ENCODE measurements around the gene DUT.
"Not testable (repeated sequence)": the region's sequence is repeated elsewhere in the genome, so short reads cannot be mapped to it uniquely, and the experiment has no call there.

The DUT gene

DNA sequence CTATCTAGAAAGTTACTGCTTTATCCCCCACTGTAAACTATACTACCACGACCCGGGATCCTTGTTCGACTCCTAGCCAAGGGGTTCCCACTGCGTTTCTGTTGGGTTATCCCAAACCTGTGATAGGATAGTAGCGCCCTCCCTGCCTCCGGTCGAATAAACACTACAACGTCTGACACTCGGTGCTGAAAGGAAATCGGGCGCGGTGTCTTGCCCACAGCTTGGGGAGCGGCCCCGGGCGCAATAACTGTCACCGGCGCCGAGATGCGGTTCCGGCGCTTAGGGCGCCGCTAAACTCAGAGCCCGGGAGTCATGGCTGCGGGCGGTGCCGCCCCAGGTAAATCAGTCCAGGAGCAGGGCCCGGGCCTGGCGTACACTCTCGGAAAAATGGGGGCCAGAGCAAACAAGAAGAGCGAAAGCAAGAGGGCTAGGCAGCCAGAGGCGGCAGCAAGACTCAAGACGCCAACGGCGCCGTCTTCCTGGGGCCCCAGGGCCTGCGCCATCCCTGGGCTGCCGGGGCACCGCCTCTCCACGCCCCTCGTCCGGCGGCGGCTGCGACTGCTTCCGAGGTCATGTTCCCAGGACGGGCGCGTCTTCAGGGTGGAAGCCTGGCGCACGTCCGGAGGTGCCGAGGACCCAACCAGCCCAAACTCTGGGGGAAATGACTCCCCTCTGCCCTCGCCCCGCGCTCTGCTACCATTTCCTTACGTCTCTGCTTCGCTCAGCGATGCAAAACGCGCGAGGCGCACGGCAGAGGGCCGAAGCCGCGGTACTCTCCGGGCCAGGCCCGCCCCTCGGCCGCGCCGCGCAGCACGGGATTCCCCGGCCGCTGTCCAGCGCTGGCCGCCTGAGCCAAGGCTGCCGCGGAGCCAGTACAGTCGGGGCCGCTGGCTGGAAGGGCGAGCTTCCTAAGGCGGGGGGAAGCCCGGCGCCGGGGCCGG lies at the start of gene DUT:
TSS of gene DUT (plus strand) at position 575 of the 941 bp plus-strand sequence. CDS start at position 662, 87 bp downstream.
- peak; percentile 76 for DNase-seq

DNA sequence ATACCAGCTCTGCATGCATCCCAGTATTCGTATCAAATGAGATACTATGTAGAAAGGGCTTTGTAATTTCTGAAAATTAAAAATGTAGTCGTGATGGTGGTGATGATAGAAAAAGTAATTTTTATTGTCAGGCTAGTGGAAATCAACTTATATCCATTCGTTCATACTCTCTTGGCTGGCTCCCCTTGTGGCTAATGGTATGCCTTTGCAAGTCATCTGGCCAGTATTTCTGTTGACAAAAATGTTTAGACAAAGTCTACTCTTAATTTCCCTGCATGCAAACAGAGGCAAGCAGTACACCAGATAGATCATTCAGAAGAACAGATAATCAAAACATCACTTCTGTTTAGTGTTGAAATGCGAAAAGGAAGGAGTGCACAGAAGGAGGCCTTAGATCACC lies 49.6 kb upstream of the DUT start:
- no peak for DNase-seq

- no peak for DNase-seq
Measured at GRCh38 chr15:48282216-48282615, 49.0 kb upstream of the DUT start.

- DNase-seq, result no peak
Measured at GRCh38 chr15:48283396-48284145, 47.7 kb upstream of the DUT start.

DNA sequence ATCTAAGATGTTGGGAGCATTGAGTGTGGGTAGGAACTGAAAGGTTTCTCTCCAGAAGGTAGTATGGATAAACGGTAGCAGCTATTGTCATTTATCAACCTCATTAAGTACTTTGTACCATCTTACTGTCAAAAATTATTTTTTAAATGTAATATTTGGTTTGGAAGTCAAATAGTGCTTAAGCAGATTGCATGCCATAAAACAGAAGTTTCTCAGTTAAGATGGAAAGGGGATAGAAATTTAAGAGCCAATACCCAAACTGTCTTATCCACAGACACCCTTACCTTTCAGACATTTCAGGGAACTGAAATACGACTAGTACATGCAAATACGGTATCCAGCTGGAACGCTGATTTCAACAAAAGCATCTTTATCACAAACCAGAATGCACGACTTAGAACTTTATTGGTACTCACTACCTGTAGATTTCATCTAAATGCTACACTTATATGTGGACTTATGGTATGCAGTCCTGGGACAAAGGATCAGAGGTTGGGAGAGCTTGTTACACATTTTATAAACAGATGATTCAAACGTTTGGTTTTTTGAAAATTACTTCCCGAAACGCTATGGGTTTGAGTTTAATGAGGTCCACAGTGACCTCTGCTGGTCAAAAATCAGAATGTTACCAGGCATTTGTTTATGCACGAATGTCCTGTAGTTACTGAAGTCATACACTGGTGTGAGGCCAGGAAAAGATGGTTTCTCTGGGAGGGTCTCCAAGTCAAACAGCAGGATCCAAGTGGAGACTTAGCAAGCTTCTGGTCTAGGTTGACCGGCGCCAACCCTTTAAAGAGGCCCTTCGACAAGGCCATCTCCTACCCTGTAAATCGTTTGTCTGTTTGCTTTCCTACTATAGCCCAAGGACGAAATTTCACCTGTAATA lies 45.7 kb upstream of the DUT start:
- no peak for DNase-seq

DNA sequence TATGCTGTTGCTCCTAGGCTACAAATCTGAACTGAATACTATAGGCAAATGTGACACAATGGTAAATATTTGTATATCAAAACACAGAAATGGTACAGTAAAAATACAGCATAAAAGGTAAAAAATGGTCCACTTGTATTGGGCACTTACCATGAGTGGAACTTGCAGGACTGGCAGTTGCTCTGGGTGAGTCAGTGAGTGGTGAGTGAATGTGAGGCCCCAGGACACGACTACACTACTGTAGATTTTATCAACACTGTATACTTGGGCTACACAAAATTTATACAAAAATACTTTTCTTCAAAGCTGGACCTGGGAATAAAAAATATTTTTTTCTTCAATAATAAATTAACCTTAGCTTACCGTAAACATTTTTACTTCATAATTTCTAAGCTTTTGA lies 41.6 kb upstream of the DUT start:
- DNase-seq, result no peak

- DNase-seq, result no peak
Measured at GRCh38 chr15:48292458-48292857, 38.8 kb upstream of the DUT start.

DNA sequence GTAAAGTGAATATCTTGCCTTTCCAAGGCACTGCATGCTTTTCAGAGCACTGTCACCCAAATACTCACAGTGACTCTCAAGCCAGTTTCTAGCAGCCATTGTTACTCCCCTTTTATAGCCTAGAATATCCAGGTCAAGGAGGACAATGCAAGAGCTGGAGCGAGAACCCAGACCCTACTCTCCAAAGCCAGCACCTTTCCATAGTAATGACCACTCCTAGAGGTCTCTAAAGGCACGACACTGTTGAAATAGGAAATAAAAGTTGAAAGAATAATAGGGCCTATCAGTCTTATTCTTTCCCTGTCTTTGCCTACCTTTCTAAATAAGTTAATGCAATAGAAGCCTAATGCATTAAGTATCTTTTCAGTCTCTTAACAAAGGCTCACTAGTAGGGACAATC lies 33.6 kb upstream of the DUT start:
- no peak for DNase-seq

DNA sequence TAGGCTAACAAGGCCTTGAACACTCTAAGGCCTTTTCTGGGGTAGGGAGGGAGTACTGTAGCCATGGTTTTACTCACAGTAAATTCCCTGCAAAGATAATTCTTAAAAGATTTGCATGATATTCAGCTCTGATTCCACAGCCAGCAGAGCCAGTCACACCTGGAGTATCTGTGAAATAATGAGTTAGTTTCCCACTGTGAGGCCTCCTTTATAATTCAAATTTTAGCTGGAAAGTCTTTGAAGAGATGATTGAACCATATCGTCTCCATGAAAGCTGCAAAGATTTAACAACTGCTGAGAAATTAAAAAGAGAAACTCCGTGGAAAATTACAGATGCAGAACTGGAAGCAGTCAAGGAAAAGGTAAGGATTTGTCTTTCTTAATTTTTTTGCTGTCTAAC lies 32.3 kb upstream of the DUT start:
- DNase-seq, result no peak

DNA sequence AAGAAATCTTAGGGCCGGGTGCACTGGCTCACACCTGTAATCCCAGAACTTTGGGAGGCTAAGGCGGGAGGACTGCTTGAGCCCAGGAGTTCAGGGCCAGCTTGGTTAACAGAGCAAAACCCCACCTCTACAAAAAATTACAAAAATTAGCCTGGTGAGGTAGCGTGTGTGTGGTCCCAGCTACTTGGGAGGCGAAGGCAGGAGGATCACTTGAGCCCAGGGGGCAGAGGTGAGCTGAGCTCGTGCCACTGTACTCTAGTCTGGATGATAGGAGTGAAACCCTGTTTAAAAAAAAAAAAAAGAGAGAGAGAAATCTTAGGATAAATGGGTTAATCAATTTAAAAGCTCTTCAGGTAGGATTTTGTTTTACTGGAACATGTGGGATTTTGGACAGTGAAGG lies 31.2 kb upstream of the DUT start:
- no peak for DNase-seq

DNA sequence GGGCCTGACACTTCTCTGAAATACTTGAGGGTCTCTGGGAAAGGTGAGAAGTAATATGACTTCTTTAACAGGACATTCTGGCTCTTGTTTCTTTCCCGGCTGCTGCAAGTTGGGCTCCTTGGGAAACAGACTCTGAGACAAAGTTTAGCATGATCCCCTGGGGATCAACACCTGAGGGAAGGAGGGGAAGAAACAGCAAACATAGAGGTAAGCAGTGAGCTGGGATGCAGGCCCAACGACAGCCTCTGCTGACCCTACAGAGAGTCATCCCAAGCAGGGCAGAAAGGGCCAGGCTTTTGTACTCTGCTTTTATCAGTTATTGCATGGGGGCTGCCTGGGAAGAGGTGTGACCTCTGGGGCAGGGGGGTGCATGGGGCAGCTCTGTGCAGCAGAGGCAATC lies 26.8 kb upstream of the DUT start:
- DNase-seq, result no peak

GRCh38 chr15:48306639-48307038 lies 24.6 kb upstream of the DUT start:
- no peak for DNase-seq

- DNase-seq, result no peak
Measured at GRCh38 chr15:48307586-48307985, 23.6 kb upstream of the DUT start.

GRCh38 chr15:48309740-48310139 lies 21.5 kb upstream of the DUT start:
- DNase-seq, result no peak

DNA sequence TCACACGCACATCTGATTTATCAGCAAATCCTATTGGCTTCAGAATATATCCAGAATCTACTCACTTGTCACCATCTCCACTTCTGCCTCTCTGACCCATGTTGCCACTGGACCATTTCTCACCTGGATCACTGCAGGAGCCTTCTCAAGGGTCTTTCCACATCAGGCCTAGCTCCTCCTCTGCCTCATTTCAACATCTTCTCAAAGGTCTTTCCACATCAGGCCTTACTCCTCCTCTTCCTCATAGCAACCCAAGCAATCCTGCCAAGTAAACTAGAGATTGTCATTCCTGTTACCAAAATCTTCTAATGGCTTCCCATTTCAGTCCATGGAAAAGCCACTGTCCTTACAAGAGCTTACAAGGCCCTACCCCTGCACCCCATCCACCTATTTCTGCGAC lies 18.0 kb upstream of the DUT start:
- no peak for DNase-seq

DNA sequence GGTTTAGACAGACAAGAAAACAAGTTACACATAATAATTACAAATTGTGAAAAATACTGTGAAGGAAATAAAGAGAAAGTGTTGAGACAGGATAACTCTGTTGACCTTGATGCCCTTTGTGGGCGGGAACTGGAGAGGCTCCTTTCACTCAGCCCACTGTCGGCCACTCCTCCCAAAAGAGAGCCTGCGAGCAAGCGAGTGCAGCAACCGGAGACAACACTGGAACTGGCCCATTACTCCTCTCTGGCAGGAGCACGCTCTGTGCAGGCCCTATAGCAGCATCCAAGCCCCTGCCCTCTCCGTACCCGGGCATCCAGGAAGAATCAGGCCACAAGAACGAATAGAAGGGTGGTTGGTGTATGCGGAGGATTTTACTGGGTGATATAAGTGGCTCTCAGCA lies 16.2 kb upstream of the DUT start:
- DNase-seq, result no peak

DNA sequence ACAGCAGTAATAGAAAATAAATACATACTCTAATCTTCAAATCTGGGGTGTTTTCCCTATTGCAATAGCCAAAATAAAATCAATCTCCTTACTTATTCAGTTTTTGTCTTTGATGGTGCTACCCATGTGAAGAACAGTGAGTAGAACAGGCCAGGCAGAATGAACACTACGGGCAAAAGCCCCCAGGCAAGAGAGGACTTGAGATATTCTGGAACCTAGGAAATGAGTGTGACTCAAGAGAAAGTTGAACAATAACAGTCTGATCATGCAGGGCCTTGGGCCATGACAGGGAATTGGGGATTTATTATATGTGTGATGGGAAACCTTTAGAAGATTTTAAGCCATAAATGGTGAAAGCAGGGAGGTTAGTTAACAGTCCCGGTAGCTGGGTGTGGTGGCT lies 14.0 kb upstream of the DUT start:
- no peak for DNase-seq

DNA sequence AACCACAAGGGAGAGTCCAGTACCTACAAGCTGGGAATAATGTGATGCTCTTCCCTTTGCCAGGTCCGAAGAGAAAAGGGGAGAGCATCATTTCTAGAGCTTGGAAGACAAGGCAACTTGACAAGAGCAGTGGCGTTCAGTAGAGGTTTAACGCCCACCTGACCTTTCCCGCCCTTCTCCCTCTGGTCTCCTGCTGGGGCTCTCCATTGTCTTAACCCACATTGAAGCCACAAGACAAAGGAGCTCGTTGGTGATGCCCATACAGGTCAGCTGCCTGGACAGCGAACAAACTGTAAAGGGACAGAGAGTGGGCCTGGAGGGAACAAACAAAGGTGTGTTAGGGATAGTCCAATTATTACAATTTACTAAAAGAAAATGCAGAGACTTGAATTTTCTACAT lies 13.1 kb upstream of the DUT start:
- no peak for DNase-seq

GRCh38 chr15:48323294-48323693 lies 7.9 kb upstream of the DUT start:
- no peak for DNase-seq

GRCh38 chr15:48324949-48325348 lies 6.3 kb upstream of the DUT start:
- no peak for DNase-seq

GRCh38 chr15:48325400-48325799 lies 5.8 kb upstream of the DUT start:
- no peak for DNase-seq

GRCh38 chr15:48326180-48326579 lies 5.0 kb upstream of the DUT start:
- not testable (repeated sequence) for DNase-seq

DNA sequence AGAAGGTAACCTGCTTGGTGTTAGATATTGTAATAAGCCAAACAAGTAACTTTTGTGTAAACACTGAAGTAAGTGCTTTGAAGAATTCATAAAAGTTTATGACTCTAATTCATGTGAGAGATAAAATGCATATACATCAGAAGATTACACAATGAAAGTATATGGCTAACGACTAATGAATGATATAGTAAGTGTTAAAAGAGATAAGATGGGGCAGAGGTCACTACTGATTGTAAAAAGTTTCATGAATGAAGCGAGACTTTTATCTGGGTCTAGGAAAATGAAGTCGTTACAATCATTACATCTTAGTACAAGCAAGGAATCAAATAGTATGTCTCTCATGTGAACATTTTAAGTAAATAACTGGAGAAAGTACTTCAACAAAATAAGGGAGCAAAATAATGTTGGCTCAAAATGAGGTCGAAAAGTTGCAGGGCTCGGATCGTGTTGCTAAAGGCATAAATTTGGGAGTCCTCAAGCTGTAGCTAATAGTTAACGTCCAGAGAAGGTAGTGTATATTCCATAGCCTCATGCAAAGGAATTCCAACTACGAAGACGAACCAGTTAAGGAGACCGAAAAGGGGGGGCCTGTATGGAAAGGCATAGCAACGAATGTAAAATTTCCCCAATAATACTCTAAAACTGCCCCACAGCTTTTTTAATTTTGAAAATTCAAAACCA lies 984 bp upstream of the DUT start:
- no peak for DNase-seq

Measured in activated effector memory CD4-positive, alpha-beta T cell treated with Interleukin-2 at 50 U/mL for 16 hours (primary cell).